Upper lobe of left lung (tissue), 4 donors: Measurements from ENCODE around the gene NLGN1.

Experiments used
- EP300 ChIP-seq, 4 donors: sonication (generic); formaldehyde crosslinking; IDR thresholded peaks; one replicate each; pipeline ENCODE4 v1.5.1; 2017; ENCODE audit warnings: antibody characterized with exemption in 4 of 4, control low read depth in 2 of 4
- POLR2A ChIP-seq, 4 donors: fragments of 450-650 bp; IDR thresholded peaks; one replicate each; pipeline ENCODE4 v1.5.1; 2016 to 2017; ENCODE audit warnings: antibody characterized with exemption in 4 of 4, mild to moderate bottlenecking in 2 of 4
- POLR2AphosphoS5 ChIP-seq, 2 donors: sonication (generic); formaldehyde crosslinking; IDR thresholded peaks; one replicate each; pipeline ENCODE4 v1.5.1; 2017; ENCODE audit warnings: antibody characterized with exemption in 2 of 2
- TF ChIP-seq, protein P1 (sequence below), 6 experiments: fragments of 450-650 bp in 4 of 6; fragments of 200-600 bp in 2 of 6; sonication (generic) in 2 of 6; IDR thresholded peaks; one replicate each; pipeline ENCODE4 v1.5.1; 2016 to 2019; ENCODE audit warnings: antibody characterized with exemption in 6 of 6

DNA sequence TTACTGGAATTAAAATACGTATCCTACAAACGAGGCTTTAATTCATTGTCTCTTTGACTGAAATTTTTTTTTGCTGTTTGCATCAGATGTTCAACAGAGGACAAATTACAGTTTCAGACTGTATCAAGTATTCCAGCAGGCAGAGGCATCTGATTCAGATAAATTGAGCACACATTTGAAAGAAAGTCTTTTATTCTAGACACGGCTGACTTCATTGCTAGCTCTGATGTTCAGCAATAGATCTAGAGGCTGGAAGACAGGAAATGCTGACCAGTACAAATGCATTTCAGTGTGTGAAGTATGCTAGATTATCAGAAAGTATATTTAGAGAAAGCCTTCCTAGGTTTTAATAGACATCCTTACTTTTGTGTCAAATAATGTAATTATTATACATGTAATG is 472.2 kb downstream of the NLGN1 start:
- TF ChIP-seq, protein P1, sequence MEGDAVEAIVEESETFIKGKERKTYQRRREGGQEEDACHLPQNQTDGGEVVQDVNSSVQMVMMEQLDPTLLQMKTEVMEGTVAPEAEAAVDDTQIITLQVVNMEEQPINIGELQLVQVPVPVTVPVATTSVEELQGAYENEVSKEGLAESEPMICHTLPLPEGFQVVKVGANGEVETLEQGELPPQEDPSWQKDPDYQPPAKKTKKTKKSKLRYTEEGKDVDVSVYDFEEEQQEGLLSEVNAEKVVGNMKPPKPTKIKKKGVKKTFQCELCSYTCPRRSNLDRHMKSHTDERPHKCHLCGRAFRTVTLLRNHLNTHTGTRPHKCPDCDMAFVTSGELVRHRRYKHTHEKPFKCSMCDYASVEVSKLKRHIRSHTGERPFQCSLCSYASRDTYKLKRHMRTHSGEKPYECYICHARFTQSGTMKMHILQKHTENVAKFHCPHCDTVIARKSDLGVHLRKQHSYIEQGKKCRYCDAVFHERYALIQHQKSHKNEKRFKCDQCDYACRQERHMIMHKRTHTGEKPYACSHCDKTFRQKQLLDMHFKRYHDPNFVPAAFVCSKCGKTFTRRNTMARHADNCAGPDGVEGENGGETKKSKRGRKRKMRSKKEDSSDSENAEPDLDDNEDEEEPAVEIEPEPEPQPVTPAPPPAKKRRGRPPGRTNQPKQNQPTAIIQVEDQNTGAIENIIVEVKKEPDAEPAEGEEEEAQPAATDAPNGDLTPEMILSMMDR (IDR thresholded peaks at IDR 0.05), result no peak
- TF ChIP-seq POLR2A (IDR thresholded peaks at IDR 0.05) (no peak), POLR2AphosphoS5 (IDR thresholded peaks at IDR 0.05) (no peak), EP300 (IDR thresholded peaks at IDR 0.05) (no peak)
